ENCODE data around the gene DLEC1. TPM values are rescaled to one million over a fixed set of nuclear protein-coding genes. Genes with fewer than 3 reads are reported as not detected.

The DLEC1 gene
- total RNA-seq, 1 donor from 2014 or later: 0.54 TPM

DNA sequence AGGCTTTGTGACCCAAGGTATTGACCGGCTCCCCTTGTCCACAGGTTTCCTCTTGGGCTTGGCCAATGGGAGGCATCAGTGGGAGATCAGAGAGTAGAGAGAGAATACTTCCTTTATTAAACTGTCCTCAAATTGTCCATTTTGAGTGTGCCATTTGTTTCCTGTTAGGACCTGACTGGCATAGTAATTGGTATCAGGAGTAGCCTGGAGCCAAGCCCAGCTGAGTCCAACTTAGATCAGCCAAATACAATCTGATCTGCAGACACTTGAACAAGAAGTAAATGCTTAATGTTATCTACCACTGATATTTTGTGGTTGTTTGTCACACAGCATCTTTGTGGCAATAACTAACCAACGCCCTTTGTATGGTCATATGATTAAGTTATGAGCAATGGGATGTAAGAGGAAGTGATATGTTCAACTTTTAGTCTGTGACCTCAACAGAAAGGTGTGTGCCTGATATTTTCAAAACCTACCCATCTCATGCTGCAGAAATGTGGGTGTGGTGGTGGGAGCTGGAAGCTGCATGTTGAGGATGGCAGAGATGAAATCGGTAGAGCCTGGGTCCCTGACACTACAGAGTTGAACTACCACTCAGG is 112.8 kb downstream of the DLEC1 start:
- Mint-ChIP-seq H3K9me3 (ENCODE audit: unreplicated experiment) (no peaks in the 10 kb centered on the region), H3K36me3 (ENCODE audit: low read depth, unreplicated experiment) (no peaks in the 10 kb centered on the region), H3K4me1 (ENCODE audit: low read depth, unreplicated experiment) (peaks cover 3% of the 10 kb centered on the region), H3K27me3 (ENCODE audit: low read depth, unreplicated experiment) (no peaks in the 10 kb centered on the region), H3K27ac (ENCODE audit: unreplicated experiment) (no peak overlapping the region), H3K4me3 (ENCODE audit: unreplicated experiment) (no peak overlapping the region)
- Histone ChIP-seq H3K9me3 (ENCODE audit: insufficient read depth, low read depth, low read length) (no peaks in the 10 kb centered on the region), H4K20me1 (ENCODE audit: insufficient read depth, low read length) (no peaks in the 10 kb centered on the region), H3K27ac (ENCODE audit: low read depth, low read length) (no peak overlapping the region), H3K79me2 (ENCODE audit: insufficient read depth, low read length) (no peaks in the 10 kb centered on the region), H3K4me2 (ENCODE audit: low read length) (no peak overlapping the region), H3K27me3 (ENCODE audit: insufficient read depth, low read length) (no peaks in the 10 kb centered on the region), H3K4me1 (ENCODE audit: insufficient read depth, low read length) (peaks cover 7% of the 10 kb centered on the region), H2AFZ (ENCODE audit: low read depth, low read length) (no peak overlapping the region), H3K36me3 (ENCODE audit: insufficient read depth, low read length) (no peaks in the 10 kb centered on the region), H3K9ac (ENCODE audit: low read length) (no peak overlapping the region), H3K4me3 (ENCODE audit: insufficient read depth, low read depth, low read length) (no peak overlapping the region)
- TF ChIP-seq, protein P1, sequence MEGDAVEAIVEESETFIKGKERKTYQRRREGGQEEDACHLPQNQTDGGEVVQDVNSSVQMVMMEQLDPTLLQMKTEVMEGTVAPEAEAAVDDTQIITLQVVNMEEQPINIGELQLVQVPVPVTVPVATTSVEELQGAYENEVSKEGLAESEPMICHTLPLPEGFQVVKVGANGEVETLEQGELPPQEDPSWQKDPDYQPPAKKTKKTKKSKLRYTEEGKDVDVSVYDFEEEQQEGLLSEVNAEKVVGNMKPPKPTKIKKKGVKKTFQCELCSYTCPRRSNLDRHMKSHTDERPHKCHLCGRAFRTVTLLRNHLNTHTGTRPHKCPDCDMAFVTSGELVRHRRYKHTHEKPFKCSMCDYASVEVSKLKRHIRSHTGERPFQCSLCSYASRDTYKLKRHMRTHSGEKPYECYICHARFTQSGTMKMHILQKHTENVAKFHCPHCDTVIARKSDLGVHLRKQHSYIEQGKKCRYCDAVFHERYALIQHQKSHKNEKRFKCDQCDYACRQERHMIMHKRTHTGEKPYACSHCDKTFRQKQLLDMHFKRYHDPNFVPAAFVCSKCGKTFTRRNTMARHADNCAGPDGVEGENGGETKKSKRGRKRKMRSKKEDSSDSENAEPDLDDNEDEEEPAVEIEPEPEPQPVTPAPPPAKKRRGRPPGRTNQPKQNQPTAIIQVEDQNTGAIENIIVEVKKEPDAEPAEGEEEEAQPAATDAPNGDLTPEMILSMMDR (IDR thresholded peaks at IDR 0.05; ENCODE audit: insufficient read depth, low read depth, low read length): no peak
- TF ChIP-seq EZH2 (IDR thresholded peaks at IDR 0.05; ENCODE audit: insufficient read depth, low read length): no peak
- DNase-seq (ENCODE audit: low read depth) (no peak), FAIRE-seq (no peak)

DNA sequence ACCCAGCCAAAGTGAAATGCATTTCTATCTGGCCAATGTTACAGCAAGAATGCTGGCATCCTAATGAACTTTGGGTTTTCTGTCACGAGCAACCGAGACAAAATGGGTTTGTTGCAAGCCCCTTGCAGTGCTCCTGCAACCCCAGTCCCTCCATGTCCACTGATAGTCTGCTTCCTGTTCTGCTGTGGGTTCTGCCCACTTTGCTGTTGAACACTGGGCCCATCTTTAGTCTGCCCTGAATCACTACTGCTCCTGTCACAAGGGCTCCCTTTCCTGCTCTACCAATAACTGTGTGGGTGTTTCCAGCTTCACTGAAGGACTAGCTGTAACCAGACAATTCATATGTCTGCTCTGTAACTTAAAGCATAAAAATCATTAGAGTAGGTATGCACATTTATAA is 113.6 kb downstream of the DLEC1 start:
- H3K4me3 Mint-ChIP-seq (ENCODE audit: unreplicated experiment): no peak overlapping the region
- H3K27me3 Mint-ChIP-seq (ENCODE audit: low read depth, unreplicated experiment): no peaks in the 10 kb centered on the region
- Histone ChIP-seq H3K9me3 (ENCODE audit: insufficient read depth, low read depth, low read length) (no peaks in the 10 kb centered on the region), H3K36me3 (ENCODE audit: insufficient read depth, low read length) (no peaks in the 10 kb centered on the region), H3K4me3 (ENCODE audit: insufficient read depth, low read depth, low read length) (no peak overlapping the region), H3K27ac (ENCODE audit: low read depth, low read length) (no peak overlapping the region), H3K79me2 (ENCODE audit: insufficient read depth, low read length) (no peaks in the 10 kb centered on the region), H3K4me2 (ENCODE audit: low read length) (no peak overlapping the region), H3K4me1 (ENCODE audit: insufficient read depth, low read length) (peaks cover 7% of the 10 kb centered on the region), H4K20me1 (ENCODE audit: insufficient read depth, low read length) (no peaks in the 10 kb centered on the region), H3K9ac (ENCODE audit: low read length) (no peak overlapping the region), H3K27me3 (ENCODE audit: insufficient read depth, low read length) (no peaks in the 10 kb centered on the region), H2AFZ (ENCODE audit: low read depth, low read length) (no peak overlapping the region)
- H3K4me1 Mint-ChIP-seq (ENCODE audit: low read depth, unreplicated experiment): peaks cover 3% of the 10 kb centered on the region
- DNase-seq (ENCODE audit: low read depth) (no peak), FAIRE-seq (no peak)
- H3K9me3 Mint-ChIP-seq (ENCODE audit: unreplicated experiment): no peaks in the 10 kb centered on the region
- no peak overlapping the region for H3K27ac Mint-ChIP-seq (ENCODE audit: unreplicated experiment)
- TF ChIP-seq EZH2 (IDR thresholded peaks at IDR 0.05; ENCODE audit: insufficient read depth, low read length): no peak
- TF ChIP-seq, protein P1 (IDR thresholded peaks at IDR 0.05; ENCODE audit: insufficient read depth, low read depth, low read length): no peak
- H3K36me3 Mint-ChIP-seq (ENCODE audit: low read depth, unreplicated experiment): no peaks in the 10 kb centered on the region

DNA sequence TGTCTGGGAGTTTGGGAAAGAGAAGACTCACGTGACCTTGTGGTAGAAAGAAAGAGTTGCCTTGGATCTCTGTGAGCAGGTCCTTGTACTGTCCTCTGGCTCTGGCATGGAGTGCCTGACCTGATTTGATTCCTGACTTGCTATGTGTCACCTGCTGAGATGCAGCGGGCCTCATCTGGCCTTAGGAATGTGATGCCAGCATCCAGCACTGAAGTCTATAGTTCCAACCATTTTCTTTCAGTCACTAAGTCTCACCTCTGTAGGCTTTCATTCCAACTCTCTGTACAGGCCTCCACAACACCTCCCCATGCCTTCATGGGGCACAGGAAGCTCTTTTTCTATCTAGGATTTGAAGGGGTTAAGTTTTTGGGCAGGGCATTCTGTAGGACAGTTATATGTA is 114.2 kb downstream of the DLEC1 start:
- Histone ChIP-seq H3K36me3 (ENCODE audit: insufficient read depth, low read length) (no peaks in the 10 kb centered on the region), H3K9me3 (ENCODE audit: insufficient read depth, low read depth, low read length) (no peaks in the 10 kb centered on the region), H3K27ac (ENCODE audit: low read depth, low read length) (no peak overlapping the region), H2AFZ (ENCODE audit: low read depth, low read length) (no peak overlapping the region), H3K4me2 (ENCODE audit: low read length) (no peak overlapping the region), H3K4me3 (ENCODE audit: insufficient read depth, low read depth, low read length) (no peak overlapping the region), H3K79me2 (ENCODE audit: insufficient read depth, low read length) (no peaks in the 10 kb centered on the region), H3K4me1 (ENCODE audit: insufficient read depth, low read length) (peaks cover 7% of the 10 kb centered on the region), H3K27me3 (ENCODE audit: insufficient read depth, low read length) (no peaks in the 10 kb centered on the region), H4K20me1 (ENCODE audit: insufficient read depth, low read length) (no peaks in the 10 kb centered on the region), H3K9ac (ENCODE audit: low read length) (no peak overlapping the region)
- TF ChIP-seq, protein P1 (IDR thresholded peaks at IDR 0.05; ENCODE audit: insufficient read depth, low read depth, low read length): no peak
- TF ChIP-seq EZH2 (IDR thresholded peaks at IDR 0.05; ENCODE audit: insufficient read depth, low read length): no peak
- Mint-ChIP-seq H3K4me3 (ENCODE audit: unreplicated experiment) (no peak overlapping the region), H3K36me3 (ENCODE audit: low read depth, unreplicated experiment) (no peaks in the 10 kb centered on the region), H3K4me1 (ENCODE audit: low read depth, unreplicated experiment) (peaks cover 3% of the 10 kb centered on the region), H3K27ac (ENCODE audit: unreplicated experiment) (no peak overlapping the region), H3K27me3 (ENCODE audit: low read depth, unreplicated experiment) (no peaks in the 10 kb centered on the region), H3K9me3 (ENCODE audit: unreplicated experiment) (no peaks in the 10 kb centered on the region)
- no peak for DNase-seq (ENCODE audit: low read depth)
- no peak for FAIRE-seq
